Gastroesophageal sphincter (tissue), 4 donors: ENCODE data around the gene STAMBP. TPM values are rescaled to one million over a fixed set of nuclear protein-coding genes. Genes with fewer than 3 reads are reported as not detected.
A peak's percentile ranks its signal among the peaks of the same experiment; 100 is the strongest.

Experiments
- ATAC-seq: fragments of 150-250 bp; one replicate; pipeline ENCODE4 v1.9.1; 2016; ENCODE audit warnings: mild to moderate bottlenecking, moderate library complexity
- H3K27ac ChIP-seq, 4 donors: fragments of 200-600 bp; sonication (generic) in 3 of 4; 1 replicate in 3 of 4; 2 replicates in 1 of 4; pipeline ENCODE4 v1.5.1; 2016 to 2019
- H3K27me3 ChIP-seq: fragments of 200-600 bp; sonication (generic); one replicate; pipeline ENCODE4 v1.5.1; 2019
- H3K36me3 ChIP-seq, 2 donors: fragments of 200-600 bp; sonication (generic); one replicate each; pipeline ENCODE4 v1.5.1; 2019; ENCODE audit warnings: control low read depth in 1 of 2
- H3K4me1 ChIP-seq, 3 donors: fragments of 200-600 bp; sonication (generic); 1 replicate in 2 of 3; 2 replicates in 1 of 3; pipeline ENCODE4 v1.5.1; 2016 to 2019; ENCODE audit warnings: control low read depth in 2 of 3
- H3K4me3 ChIP-seq, 2 donors: fragments of 200-600 bp; sonication (generic); one replicate each; pipeline ENCODE4 v1.5.1; 2019; ENCODE audit warnings: mild to moderate bottlenecking in 1 of 2, moderate library complexity in 1 of 2
- H3K9me3 ChIP-seq, 3 donors: fragments of 200-600 bp; sonication (generic); one replicate each; pipeline ENCODE4 v1.5.1; 2017 to 2019; ENCODE audit warnings: control low read depth in 2 of 3
- CTCF ChIP-seq, 4 experiments: fragments of 200-600 bp in 2 of 4; fragments of 450-650 bp in 2 of 4; sonication (generic) in 1 of 4; IDR thresholded peaks; one replicate each; pipeline ENCODE4 v1.5.1; 2017 to 2019; ENCODE audit warnings: antibody characterized with exemption in 4 of 4, mild to moderate bottlenecking in 2 of 4, moderate library complexity in 2 of 4
- EP300 ChIP-seq: sonication (generic); formaldehyde crosslinking; IDR thresholded peaks from one replicate; pipeline ENCODE4 v1.6.1; 2017; ENCODE audit warnings: antibody characterized with exemption, mild to moderate bottlenecking
- POLR2A ChIP-seq, 2 donors: fragments of 450-650 bp; IDR thresholded peaks; one replicate each; pipeline ENCODE4 v1.6.1; 2017; ENCODE audit warnings: antibody characterized with exemption in 2 of 2, mild to moderate bottlenecking in 2 of 2, moderate library complexity in 1 of 2
- POLR2AphosphoS5 ChIP-seq: sonication (generic); formaldehyde crosslinking; IDR thresholded peaks from one replicate; pipeline ENCODE4 v1.6.1; 2017; ENCODE audit warnings: antibody characterized with exemption
- WGBS, 2 donors: methylation state at CpG; one replicate each; pipeline ENCODE4 v1.1.5; 2018; ENCODE audit warnings: low coverage in 1 of 2; 5-methylcytosine and 5-hydroxymethylcytosine counted together
- total RNA-seq, 4 donors: library from RNA; depleted of rRNA; stranded (reverse); fragments of >200 nt; gene quantifications; one replicate each; pipeline ENCODE4 v1.1.0, GENCODE V29; 2016

Gene STAMBP
- total RNA-seq, 4 donors from 2014 or later: 37.7 to 82.0 (median 44.1) TPM

GRCh38 chr2:73841912-73842738, 13.4 kb downstream of the STAMBP start:
- H3K36me3 ChIP-seq: peaks cover 0 to 31% of the 10 kb centered on the region in 2 donors

GRCh38 chr2:73842739-73843019, 13.9 kb downstream of the STAMBP start:
- no peak overlapping the region for H3K4me3 ChIP-seq
- 33 to 65% methylated on average over 1 of the region's 1 CpG for WGBS, 2 donors
- no peaks in the 10 kb centered on the region for H3K27me3 ChIP-seq
- H3K36me3 ChIP-seq: peaks cover 0 to 37% of the 10 kb centered on the region in 2 donors
- H3K9me3 ChIP-seq: no peaks in the 10 kb centered on the region
- H3K27ac ChIP-seq: peak overlapping the region in 3 of 4 donors; percentile 56 to 85 (median 66)
- no peak for ATAC-seq
- peaks cover 0 to 47% (median 14%) of the 10 kb centered on the region in 3 donors for H3K4me1 ChIP-seq
- TF ChIP-seq CTCF (IDR thresholded peaks at IDR 0.05): no peak

More at GRCh38 chr2:73841912-73842738, 13.4 kb downstream of the STAMBP start:
- peak overlapping the region in 3 of 4 donors; percentile 56 to 85 (median 66) for H3K27ac ChIP-seq
- TF ChIP-seq POLR2A (IDR thresholded peaks at IDR 0.05) (no peak), CTCF (IDR thresholded peaks at IDR 0.05) (no peak), EP300 (no peak), POLR2AphosphoS5 (no peak)
- ATAC-seq: no peak
- WGBS, 2 donors: 60 to 72% methylated on average over 3 to 4 of the region's 5 CpGs
- H3K9me3 ChIP-seq: no peaks in the 10 kb centered on the region
- H3K4me1 ChIP-seq: peaks cover 0 to 48% (median 14%) of the 10 kb centered on the region in 3 donors
- no peaks in the 10 kb centered on the region for H3K27me3 ChIP-seq
- H3K4me3 ChIP-seq: no peak overlapping the region

- H3K9me3 ChIP-seq: no peaks in the 10 kb centered on the region
- no peak for ATAC-seq
- peaks cover 0 to 33% (median 5%) of the 10 kb centered on the region in 3 donors for H3K4me1 ChIP-seq
- WGBS, 2 donors: 50 to 53% methylated on average over 2 of the region's 2 CpGs
- H3K4me3 ChIP-seq: no peak overlapping the region
- H3K36me3 ChIP-seq: peaks cover 0 to 51% of the 10 kb centered on the region in 2 donors
- TF ChIP-seq EP300 (no peak), POLR2AphosphoS5 (no peak), CTCF (IDR thresholded peaks at IDR 0.05) (no peak)
- no peaks in the 10 kb centered on the region for H3K27me3 ChIP-seq
- peak overlapping the region in 2 of 4 donors; percentile 38 to 66 for H3K27ac ChIP-seq
These were observed 15.3 kb downstream of the STAMBP start for GRCh38 chr2:73844087-73844486.

- Histone ChIP-seq H3K36me3 (peaks cover 0 to 100% of the 10 kb centered on the region in 2 donors), H3K9me3 (no peaks in the 10 kb centered on the region), H3K27ac (peak overlapping the region in 3 of 4 donors; percentile 41 to 61 (median 48)), H3K4me1 (peaks cover 0 to 8% (median 0%) of the 10 kb centered on the region in 3 donors), H3K4me3 (no peak overlapping the region), H3K27me3 (no peaks in the 10 kb centered on the region)
- TF ChIP-seq EP300 (no peak), CTCF (IDR thresholded peaks at IDR 0.05) (no peak), POLR2AphosphoS5 (no peak), POLR2A (IDR thresholded peaks at IDR 0.05) (no peak)
- WGBS, 2 donors: 83% methylated on average over 2 of the region's 2 CpGs; no CpG with 5 or more reads in 1 of the 2 donors
- ATAC-seq: no peak
These were observed 21.2 kb downstream of the STAMBP start for GRCh38 chr2:73850009-73850408.

- Histone ChIP-seq H3K4me3 (no peak overlapping the region), H3K9me3 (no peaks in the 10 kb centered on the region), H3K27ac (peak overlapping the region in 1 of 4 donors; percentile 48), H3K27me3 (no peaks in the 10 kb centered on the region), H3K36me3 (peaks cover 0 to 100% of the 10 kb centered on the region in 2 donors), H3K4me1 (peaks cover 0 to 8% (median 0%) of the 10 kb centered on the region in 3 donors)
- no peak for ATAC-seq
- WGBS, 2 donors: 54 to 56% methylated on average over 2 to 3 of the region's 3 CpGs
- no peak for TF ChIP-seq POLR2A (IDR thresholded peaks at IDR 0.05)
These were observed 22.5 kb downstream of the STAMBP start for GRCh38 chr2:73851274-73851673.
